HG03457 (cell line): ENCODE data around the gene KCNMB4.

Experiments
- ATAC-seq: cut with Tn5 transposase; IDR thresholded peaks from one replicate; pipeline ENCODE4 v1.9.1; 2021; ENCODE audit warnings: moderate number of reproducible peaks; ENCODE audit not compliant: unreplicated experiment

Gene KCNMB4, protein sequence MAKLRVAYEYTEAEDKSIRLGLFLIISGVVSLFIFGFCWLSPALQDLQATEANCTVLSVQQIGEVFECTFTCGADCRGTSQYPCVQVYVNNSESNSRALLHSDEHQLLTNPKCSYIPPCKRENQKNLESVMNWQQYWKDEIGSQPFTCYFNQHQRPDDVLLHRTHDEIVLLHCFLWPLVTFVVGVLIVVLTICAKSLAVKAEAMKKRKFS

DNA sequence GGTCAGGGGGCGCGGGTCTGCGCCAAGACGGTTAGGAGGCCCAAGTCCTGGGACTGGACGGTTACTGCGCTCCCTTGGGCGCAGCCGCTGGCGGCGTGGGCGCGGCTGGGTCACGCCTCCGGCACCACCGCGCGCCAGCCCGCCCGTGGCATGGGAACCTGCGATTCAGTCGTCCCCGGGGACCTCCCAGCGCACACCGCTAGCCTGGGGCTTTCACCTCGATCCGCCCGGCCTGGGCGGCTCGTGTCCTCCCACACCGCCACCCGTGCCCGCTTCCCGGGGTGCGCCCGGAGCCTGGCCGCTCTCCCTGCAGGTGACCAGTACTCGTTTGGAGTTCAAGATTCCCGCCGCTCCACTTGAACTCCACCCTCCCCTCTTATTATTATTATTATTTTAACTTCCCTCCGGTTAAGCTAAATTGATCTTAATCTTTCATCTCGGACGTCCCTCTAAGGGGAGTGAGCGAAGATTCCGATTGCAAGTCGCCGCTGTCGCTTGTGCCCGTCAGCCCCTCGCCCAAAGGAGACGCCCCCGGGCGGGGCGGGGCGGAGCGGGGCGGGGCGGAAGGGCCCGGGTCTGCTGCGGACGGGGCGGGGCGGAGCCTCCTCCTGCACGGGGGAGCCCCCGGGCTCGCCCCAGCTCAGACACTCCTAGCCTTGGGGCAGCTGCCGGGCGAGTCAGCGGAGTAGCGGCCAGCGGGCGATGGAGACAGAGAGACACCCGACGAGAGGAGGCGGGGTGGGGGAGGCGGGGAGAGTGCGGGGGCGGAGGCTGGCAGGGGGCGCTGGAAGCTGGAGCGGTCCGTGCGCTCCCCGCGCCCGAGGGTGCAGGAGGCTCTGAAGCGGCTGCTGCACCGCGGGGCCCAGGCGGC, at the start of gene KCNMB4:
TSS of gene KCNMB4 (plus strand) at position 643 of the 871 bp plus-strand sequence. CDS start 445 bp downstream, outside the sequence.
- ATAC-seq = peak; percentile 76

DNA sequence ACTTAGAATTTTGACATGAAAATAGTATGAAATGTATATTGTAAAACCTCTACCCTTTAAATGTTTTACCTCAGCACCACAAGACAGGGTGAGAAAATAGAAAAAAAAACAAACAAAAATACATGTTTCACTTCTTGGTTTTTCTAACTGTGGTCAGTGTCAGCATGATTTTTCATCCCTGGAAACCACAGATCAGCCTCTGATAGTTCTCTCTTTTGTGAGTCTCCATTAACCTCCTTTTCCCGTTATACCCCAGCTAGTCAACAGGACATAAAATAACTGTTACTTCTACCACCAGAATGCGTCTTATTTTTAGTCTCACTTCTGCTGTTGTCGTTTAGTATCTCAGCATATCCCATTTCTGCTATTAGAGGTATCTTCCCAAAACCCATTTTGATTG, 48.3 kb upstream of the KCNMB4 start:
- ATAC-seq = peak; percentile 84

DNA sequence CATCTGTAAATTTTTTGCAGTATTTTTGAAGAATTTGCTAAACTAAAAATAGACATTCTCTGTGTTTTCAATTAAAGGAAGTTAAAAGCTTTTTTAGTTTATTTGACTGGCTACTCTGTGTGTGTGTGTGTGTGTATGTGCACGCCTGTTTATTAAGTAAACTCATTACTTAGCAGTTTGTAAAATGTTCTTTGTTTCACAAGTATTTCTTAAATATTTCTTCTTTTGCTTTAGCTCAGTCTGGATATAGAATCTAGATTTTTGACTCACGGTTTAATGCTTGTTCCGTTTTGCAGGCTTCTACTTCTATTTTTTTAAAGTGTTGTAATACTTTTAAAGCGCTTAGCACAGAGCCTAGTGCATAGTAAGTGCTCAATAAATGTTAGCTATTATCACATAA, 46.5 kb upstream of the KCNMB4 start:
- no peak for ATAC-seq

DNA sequence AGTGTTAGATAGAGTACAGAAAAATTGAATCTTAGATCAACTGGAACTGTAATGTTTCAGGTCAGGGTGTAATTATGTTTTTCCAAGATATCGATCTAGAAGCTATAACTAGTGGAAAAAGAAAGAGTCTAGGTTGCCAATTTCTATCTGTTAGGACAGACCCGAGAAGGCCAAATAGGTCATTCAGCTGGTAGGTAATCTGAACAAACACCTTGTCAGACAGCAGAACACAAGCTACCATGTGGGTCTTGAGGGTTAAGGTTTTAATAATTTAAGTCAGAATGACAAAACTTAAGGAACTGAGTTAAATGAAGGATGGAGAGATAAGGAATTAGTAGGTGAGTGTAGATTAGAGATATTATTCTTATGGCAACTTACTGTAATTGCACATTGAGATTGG, 44.9 kb upstream of the KCNMB4 start:
- no peak for ATAC-seq

DNA sequence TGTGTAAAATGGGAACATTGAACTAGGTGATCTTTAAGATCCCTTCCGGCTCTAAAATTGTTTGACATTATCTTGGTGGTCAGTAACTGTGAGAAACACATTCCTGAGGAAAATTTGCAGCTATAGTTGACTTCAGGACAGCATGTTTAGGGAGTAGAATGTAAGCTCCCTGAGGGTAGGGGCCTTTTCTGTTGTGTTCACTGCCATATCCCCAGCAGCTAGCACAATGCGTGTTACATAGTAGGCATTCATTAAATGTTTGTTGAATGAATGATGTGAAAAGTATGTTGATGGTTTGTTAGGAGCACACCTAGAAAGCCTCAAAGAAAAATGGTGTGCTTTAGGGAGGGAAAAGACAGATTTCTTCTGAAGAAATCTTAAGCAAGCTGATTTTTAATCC, 38.5 kb upstream of the KCNMB4 start:
- no peak for ATAC-seq

DNA sequence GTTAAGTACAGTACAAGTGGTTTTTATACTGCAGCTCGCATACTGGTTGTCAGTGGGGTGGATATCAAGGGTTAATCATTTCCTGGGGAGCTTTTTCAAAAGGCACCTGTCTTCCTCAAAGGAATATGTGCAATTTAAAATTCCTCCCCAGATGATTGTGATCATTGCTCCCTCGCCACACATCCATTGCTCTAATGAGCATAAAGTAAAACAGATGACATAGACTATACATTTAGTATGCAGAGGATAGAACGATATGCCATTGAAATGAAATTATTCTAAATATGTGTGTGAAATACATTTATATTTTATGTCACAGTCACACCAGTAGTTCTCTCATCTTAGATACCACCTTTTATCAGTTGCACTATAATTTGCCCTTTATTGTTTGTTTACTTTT, 36.4 kb upstream of the KCNMB4 start:
- no peak for ATAC-seq

DNA sequence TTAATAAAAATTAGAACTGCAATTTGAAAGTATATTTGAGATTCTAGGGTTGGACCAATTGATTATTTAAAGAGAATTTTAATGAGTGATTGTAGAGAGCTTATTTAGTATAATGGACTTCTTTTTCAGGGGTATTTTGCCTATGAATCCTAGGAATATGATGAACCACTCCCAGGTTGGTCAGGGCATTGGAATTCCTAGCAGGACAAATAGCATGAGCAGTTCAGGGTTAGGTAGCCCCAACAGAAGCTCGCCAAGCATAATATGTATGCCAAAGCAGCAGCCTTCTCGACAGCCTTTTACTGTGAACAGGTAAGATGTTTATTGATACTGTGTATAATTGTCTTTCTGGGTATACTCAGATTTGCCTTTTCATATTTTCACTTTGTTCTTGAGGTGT, 35.9 kb upstream of the KCNMB4 start:
- ATAC-seq = no peak

DNA sequence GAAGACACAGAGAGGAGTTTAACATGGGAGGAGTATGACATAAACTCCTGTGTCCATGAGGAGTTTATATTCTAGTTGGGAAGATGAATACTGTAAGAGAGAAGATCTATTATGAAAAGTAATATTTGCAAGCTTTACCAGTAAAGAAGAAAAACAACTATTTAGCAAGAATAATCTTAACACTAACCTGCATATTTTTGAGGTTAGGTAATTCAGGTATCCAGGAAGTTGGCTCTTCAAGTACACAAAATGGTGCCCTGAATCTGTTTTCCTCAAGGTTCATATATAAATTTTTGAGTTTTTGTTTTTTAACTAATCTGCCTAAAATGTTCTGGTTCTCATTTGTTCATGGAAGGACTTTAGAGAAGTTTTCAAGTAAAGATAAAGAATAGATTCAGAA, 33.9 kb upstream of the KCNMB4 start:
- ATAC-seq = no peak

DNA sequence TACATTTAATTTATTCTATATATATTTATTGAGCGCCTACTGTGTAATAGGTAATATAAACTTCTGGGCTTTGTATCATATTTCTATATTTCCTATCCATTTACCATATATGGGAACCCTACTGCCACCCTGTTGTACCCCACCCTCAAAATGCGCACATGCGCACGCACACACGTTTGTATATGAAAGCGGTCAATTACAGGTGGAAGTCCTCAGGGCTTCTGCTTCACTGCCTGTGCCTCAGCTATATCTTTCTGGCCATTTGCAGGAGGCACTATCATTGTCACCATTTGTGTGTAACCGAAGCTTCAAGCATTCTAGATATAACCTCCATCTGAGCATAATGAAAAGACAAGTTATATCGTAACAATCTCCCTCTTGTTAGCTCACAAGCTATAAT, 31.3 kb upstream of the KCNMB4 start:
- ATAC-seq = no peak

DNA sequence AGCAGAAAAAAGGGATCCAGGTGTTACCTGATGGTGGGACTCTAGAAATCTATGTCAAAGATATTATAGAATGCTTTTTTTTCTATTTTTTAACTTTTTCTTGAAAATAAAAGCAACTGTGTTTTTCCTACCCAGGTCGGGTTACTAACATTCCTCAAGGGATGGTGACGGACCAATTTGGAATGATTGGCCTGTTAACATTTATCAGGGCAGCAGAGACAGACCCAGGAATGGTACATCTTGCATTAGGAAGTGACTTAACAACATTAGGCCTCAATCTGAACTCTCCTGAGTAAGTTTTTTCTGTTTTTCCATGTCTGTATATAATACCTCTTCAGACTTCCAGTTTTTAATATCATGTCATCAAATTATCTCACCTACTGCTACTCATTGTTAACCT, 27.6 kb upstream of the KCNMB4 start:
- ATAC-seq = no peak

DNA sequence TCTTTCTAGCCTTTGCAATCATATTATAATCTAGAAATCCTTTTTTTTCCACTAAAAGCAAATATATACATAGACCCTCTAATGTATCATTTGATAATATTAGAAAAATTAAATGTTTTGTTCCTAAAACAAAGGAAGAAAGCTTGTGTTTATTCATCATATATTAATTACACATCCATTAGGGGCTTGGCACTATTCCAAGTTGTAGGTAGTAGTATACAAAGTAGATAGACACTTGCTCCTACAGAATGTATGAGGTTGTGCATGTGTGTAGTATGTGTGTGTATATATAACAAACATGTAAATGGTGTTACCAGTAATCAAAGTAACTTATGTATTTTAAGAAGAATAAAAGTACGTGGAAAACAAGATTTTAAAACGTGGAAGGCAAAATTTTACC, 15.0 kb upstream of the KCNMB4 start:
- ATAC-seq = no peak

DNA sequence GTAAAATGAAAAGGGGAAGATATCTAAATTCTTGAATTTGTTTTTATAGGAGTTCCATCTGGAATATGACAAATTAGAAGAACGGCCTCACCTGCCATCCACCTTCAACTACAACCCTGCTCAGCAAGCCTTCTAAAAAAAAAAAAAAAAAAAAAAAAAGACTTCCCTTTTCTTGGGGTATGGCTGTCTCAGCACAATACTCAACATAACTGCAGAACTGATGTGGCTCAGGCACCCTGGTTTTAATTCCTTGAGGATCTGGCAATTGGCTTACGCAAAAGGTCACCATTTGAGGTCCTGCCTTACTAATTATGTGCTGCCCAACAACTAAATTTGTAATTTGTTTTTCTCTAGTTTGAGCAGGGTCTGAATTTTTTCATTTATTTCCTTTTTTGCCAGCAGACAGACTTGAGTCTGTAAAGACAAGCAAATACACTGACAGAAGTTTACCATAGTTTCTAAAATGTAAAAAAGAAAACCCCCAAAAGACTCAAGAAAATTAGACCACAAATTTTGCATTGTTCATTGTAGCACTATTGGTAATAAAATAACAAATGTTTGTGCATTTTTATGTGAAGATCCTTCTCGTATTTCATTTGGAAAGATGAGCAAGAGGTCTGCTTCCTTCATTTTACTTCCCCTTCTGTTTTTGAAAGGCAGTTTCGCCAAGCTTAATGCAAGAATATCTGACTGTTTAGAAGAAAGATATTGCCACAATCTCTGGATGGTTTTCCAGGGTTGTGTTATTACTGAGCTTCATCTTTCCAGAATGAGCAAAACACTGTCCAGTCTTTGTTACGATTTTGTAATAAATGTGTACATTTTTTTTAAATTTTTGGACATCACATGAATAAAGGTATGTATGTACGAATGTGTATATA, 12.1 kb upstream of the KCNMB4 start:
- ATAC-seq = no peak

DNA sequence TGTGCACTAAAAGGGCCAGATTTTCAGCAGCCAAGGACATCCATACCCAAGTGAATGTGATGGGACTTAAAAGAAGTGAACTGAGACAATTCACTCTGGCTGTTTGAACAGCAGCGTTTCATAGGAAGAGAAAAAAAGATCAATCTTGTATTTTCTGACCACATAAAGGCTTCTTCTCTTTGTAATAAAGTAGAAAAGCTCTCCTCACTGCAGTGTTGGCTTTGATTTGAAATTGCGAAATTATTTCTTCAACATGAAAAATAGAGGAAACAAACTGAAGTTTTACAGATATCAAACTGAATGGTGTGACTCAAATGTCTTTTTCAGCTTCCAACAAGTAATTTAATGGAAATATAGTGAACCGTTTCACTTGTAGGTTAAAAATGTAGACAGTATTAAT, 11.3 kb upstream of the KCNMB4 start:
- no peak for ATAC-seq

DNA sequence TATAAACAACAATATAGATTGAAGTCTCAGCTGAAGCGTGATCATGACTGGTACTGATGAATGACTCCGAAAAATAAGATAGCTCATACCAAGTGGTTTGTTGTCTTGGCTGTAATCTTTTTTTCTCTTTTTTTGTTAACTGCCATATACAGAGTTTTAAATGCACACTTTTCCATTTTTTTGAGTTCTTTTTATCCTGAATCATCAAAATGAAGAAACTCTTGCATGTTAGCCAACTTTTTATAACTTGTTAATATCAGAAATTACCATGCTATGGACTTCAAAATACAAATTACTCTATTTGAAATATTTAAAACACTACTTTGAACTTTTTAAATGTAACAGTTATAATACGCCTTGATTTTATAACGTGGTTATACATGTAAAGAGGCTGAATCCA, 10.1 kb upstream of the KCNMB4 start:
- no peak for ATAC-seq

DNA sequence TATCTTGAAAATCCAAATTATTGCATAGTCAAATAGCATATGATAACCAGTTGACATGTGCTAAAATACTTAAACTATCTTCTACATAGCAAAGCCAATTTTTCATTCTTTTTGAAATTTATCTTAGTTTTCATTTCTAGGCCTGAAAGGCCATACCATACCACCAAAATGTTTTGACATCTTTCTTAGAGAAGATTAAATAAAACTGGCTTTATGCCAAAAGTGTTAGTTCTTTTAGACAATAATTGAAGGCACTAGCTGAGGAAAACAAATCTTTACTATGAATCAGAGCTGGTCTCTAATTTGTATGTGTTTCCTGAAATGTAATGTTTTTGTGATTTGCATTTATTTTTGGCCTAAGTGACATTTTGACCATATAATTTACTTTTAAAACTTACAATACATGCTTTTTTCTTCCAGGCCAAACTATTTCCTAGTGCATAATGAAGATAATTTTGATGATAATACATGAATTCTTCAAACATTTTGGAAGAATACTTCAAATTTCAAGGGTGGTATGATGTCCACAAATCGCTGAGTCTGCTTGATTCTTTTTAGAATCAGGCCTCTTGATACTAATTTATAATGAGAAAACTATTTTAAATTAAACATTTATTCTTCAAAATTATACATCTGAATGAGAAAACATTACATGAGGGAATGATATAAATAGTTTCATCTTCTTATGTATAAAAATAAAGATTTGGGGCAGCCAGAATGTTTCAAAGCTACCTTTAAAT, 6.5 kb upstream of the KCNMB4 start:
- ATAC-seq = no peak

DNA sequence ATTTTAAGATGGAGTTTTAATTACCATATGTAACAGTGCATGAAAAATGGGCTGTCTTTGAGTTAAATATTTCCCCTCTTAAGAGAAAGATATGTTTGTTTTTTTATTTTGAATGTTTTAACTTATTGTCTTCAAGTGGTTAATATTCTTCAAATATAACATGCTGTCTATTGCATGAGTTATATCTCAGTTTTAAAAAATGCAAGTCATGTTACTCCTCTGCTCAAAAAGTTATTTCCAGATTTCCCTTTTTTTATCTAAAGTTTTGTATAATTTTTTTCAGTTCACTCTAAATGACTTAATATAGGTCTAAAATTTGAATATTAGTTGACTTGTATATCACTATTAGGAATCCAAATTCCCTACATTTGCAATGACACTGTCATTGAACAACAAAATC, 5.9 kb upstream of the KCNMB4 start:
- ATAC-seq = no peak

DNA sequence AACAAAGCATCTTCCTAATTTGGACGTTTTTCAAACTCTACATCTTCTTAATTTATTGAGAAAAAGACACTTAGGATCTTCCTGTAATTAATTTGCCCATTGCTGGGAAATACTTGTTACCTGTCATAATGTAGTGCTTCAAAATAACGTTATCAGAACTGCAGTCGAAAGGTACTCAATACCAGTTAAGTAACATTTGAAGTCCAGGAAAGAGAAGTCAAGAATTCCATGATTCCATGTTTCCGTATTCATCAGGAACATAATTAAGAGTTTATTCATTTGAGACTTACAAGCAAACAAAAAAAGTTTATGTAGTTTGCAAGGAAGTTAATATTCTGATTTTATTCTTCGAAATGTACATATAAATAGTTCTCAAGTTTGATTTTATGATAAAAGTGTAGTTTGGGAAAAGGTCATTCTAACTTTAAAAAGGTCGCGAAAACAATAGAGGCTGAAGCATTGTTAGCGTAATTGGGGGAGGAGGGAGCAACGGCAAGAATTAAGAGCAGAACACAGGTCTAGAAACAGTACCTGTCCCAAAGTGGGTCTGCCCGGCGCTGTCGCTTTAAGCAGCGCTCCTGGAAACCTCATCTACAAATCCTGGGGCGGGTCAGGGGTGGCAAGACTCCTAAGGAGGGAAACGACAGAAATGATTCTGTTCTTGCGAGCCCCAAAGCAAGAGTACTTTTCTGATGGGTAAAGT, 1.2 kb upstream of the KCNMB4 start:
- ATAC-seq = no peak

DNA sequence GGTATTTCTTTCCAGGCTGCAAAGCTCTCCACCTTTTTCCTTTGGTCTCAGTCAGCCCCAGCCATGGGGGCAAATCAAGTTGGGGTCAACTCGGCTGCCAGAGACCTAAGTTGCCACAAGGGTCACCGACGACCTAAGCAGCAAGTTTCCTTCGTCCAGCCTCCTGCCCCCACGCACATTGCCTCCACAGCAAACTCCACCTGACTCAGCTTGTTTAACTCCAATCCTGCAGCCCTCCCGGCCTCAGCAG, 767 bp upstream of the KCNMB4 start:
- ATAC-seq = no peak

DNA sequence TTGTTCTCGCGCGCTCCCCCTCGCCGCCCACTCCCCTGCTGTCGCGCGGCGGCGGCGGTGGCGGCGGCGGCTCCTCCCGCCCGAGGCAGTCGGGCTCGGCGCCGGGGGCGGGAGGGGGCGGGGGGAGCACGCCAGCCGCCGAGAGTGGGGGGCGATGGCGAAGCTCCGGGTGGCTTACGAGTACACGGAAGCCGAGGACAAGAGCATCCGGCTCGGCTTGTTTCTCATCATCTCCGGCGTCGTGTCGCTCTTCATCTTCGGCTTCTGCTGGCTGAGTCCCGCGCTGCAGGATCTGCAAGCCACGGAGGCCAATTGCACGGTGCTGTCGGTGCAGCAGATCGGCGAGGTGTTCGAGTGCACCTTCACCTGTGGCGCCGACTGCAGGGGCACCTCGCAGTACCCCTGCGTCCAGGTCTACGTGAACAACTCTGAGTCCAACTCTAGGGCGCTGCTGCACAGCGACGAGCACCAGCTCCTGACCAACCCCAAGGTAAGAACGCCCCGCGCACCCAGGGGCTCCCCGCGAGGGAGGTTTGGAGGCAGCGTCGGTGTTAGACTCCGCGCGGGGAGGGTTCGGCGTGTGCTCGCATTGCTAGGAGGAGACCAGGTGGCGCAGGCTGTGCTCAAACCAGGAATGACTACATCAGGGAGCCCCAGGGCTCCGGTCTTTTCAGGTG, 629 bp downstream of the KCNMB4 start:
- peak; percentile 36 for ATAC-seq
